Smooth muscle cell (in vitro differentiated cells): ENCODE measurements around the gene CDON. TPM values are rescaled to one million over a fixed set of nuclear protein-coding genes. Genes with fewer than 3 reads are reported as not detected.

Experiments
- DNase-seq: peaks from one replicate; lab custom pipeline; 2025; ENCODE audit not compliant: unreplicated experiment; lab: John Stamatoyannopoulos, UW
- H2AFZ ChIP-seq: fragments of 200-600 bp; sonication (generic); 2 replicates; pipeline ENCODE4 v1.6.0; 2016; ENCODE audit warnings: antibody characterized with exemption, low read depth, mild to moderate bottlenecking
- H3F3A ChIP-seq: fragments of 200-600 bp; sonication (generic); 2 replicates; pipeline ENCODE4 v1.6.0; 2017; ENCODE audit warnings: antibody characterized with exemption, low read depth
- H3K27ac ChIP-seq: fragments of 200-600 bp; sonication (generic); 2 replicates; pipeline ENCODE4 v1.5.1; 2016; ENCODE audit warnings: low read depth, mild to moderate bottlenecking
- H3K27me3 ChIP-seq: fragments of 200-600 bp; sonication (generic); 2 replicates; pipeline ENCODE4 v1.6.1; 2016; ENCODE audit warnings: low read depth, mild to moderate bottlenecking
- H3K36me3 ChIP-seq: fragments of 200-600 bp; sonication (generic); 2 replicates; pipeline ENCODE4 v1.5.1; 2016; ENCODE audit warnings: low read depth
- H3K4me1 ChIP-seq: fragments of 200-600 bp; sonication (generic); 2 replicates; pipeline ENCODE4 v1.5.1; 2016; ENCODE audit warnings: low read depth
- H3K4me2 ChIP-seq: fragments of 200-600 bp; sonication (generic); 2 replicates; pipeline ENCODE4 v1.6.0; 2016; ENCODE audit warnings: mild to moderate bottlenecking
- H3K4me3 ChIP-seq: fragments of 200-600 bp; sonication (generic); 2 replicates; pipeline ENCODE4 v1.5.1; 2016; ENCODE audit warnings: mild to moderate bottlenecking
- H3K79me2 ChIP-seq: fragments of 200-600 bp; sonication (generic); 2 replicates; pipeline ENCODE4 v1.6.0; 2016; ENCODE audit warnings: low read depth, mild to moderate bottlenecking
- H3K9ac ChIP-seq: fragments of 200-600 bp; sonication (generic); 2 replicates; pipeline ENCODE4 v1.6.0; 2016; ENCODE audit warnings: low read depth
- H3K9me3 ChIP-seq: fragments of 200-600 bp; sonication (generic); replicated peaks from 2 replicates; pipeline ENCODE4 v1.5.1; 2016; ENCODE audit warnings: low read depth
- H4K20me1 ChIP-seq: fragments of 200-600 bp; sonication (generic); 2 replicates; pipeline ENCODE4 v1.6.0; 2016; ENCODE audit warnings: low read depth
- CTCF ChIP-seq: fragments of 200-600 bp; sonication (generic); IDR thresholded peaks from 2 replicates; pipeline ENCODE4 v1.5.1; 2017; ENCODE audit warnings: borderline replicate concordance, mild to moderate bottlenecking, antibody characterized with exemption; ENCODE audit not compliant: insufficient read depth, poor library complexity, severe bottlenecking
- WGBS: methylation state at CpG from one replicate; pipeline ENCODE4 v1.1.7; 2016; ENCODE audit warnings: low lambda C conversion rate; 5-methylcytosine and 5-hydroxymethylcytosine counted together
- polyA plus RNA-seq: library from polyadenylated mRNA; unstranded; fragments of >200 nt; fragmentation: Nextera tagmentation; extraction: Ambion mirVana; gene quantifications from 2 replicates; pipeline ENCODE4 v1.2.1, GENCODE V29; 2016
- total RNA-seq: library from RNA; depleted of rRNA; stranded (reverse); fragments of >200 nt; gene quantifications from 2 replicates; pipeline ENCODE4 v1.2.3, GENCODE V29; 2014

Gene CDON
- total and polyA plus RNA-seq, 2 experiments from 2014 or later: 1.6 to 14.8 TPM

GRCh38 chr11:126106594-126107328, 44.1 kb upstream of the CDON start:
- Histone ChIP-seq H3K79me2 (no peaks in the 10 kb centered on the region), H3F3A (no peaks in the 10 kb centered on the region), H3K4me3 (no peak overlapping the region), H3K4me2 (no peak overlapping the region), H4K20me1 (no peaks in the 10 kb centered on the region), H3K27me3 (no peaks in the 10 kb centered on the region), H3K27ac (no peak overlapping the region), H3K9ac (no peak overlapping the region), H2AFZ (no peak overlapping the region), H3K4me1 (peaks cover 30% of the 10 kb centered on the region), H3K9me3 (no peaks in the 10 kb centered on the region), H3K36me3 (no peaks in the 10 kb centered on the region)
- TF ChIP-seq CTCF: no peak
- WGBS: 81% methylated on average over 17 of the region's 17 CpGs
- DNase-seq: no peak

- H2AFZ ChIP-seq: no peak overlapping the region
- H3K4me2 ChIP-seq: no peak overlapping the region
- no peaks in the 10 kb centered on the region for H4K20me1 ChIP-seq
- no peak overlapping the region for H3K9ac ChIP-seq
- no peaks in the 10 kb centered on the region for H3K27me3 ChIP-seq
- DNase-seq: no peak
- H3K9me3 ChIP-seq: no peaks in the 10 kb centered on the region
- no peaks in the 10 kb centered on the region for H3K79me2 ChIP-seq
- 90% methylated on average over 11 of the region's 11 CpGs for WGBS
- no peaks in the 10 kb centered on the region for H3K36me3 ChIP-seq
- H3K4me3 ChIP-seq: no peak overlapping the region
- TF ChIP-seq CTCF: no peak
- peaks cover 35% of the 10 kb centered on the region for H3K4me1 ChIP-seq
- H3K27ac ChIP-seq: no peak overlapping the region
- H3F3A ChIP-seq: no peaks in the 10 kb centered on the region
Observed at GRCh38 chr11:126105748-126106080, 43.0 kb upstream of the CDON start.

DNA sequence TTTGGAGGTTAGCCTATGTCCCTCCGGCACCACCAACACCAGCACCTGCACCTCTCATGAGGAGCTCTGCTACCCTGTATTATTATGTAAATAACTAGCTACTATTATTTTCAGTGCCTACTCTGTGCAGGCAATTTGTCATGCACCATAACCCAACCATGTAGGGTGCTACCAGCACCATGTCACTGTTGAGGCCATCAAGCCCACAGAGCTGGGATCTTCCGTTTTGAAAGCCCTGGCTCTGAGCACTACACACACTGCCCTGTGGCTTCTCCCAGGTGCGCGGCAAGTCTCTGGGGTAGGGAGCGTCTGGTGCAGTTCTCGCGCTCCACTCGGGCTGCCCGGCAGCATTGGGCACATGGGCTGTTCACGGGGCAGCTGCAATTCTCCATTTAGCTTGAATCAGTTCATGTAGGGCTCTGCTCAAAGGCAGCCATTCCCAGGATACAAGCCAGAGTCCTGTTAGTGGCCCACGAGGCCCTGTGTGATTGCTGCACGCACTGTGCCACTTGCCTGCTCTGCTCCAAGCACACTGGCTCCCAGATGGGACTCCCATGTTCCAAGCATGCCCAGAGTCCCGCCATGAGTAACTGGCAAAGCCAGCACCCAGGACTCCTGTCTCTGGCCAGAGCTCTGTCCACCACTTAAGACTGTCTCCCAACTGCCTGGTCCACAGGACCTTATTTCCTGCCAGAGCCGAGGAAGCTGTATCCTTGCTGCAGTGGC, 42.5 kb upstream of the CDON start:
- Histone ChIP-seq H3K36me3 (no peaks in the 10 kb centered on the region), H2AFZ (no peak overlapping the region), H4K20me1 (no peaks in the 10 kb centered on the region), H3K27ac (no peak overlapping the region), H3F3A (no peaks in the 10 kb centered on the region), H3K4me1 (peaks cover 41% of the 10 kb centered on the region), H3K4me2 (no peak overlapping the region), H3K79me2 (no peaks in the 10 kb centered on the region), H3K9ac (no peak overlapping the region), H3K27me3 (no peaks in the 10 kb centered on the region), H3K9me3 (no peaks in the 10 kb centered on the region), H3K4me3 (no peak overlapping the region)
- WGBS: 92% methylated on average over 14 of the region's 14 CpGs
- no peak for DNase-seq
- no peak for TF ChIP-seq CTCF
